ENCODE measurements around the gene KATNB1.

DNA sequence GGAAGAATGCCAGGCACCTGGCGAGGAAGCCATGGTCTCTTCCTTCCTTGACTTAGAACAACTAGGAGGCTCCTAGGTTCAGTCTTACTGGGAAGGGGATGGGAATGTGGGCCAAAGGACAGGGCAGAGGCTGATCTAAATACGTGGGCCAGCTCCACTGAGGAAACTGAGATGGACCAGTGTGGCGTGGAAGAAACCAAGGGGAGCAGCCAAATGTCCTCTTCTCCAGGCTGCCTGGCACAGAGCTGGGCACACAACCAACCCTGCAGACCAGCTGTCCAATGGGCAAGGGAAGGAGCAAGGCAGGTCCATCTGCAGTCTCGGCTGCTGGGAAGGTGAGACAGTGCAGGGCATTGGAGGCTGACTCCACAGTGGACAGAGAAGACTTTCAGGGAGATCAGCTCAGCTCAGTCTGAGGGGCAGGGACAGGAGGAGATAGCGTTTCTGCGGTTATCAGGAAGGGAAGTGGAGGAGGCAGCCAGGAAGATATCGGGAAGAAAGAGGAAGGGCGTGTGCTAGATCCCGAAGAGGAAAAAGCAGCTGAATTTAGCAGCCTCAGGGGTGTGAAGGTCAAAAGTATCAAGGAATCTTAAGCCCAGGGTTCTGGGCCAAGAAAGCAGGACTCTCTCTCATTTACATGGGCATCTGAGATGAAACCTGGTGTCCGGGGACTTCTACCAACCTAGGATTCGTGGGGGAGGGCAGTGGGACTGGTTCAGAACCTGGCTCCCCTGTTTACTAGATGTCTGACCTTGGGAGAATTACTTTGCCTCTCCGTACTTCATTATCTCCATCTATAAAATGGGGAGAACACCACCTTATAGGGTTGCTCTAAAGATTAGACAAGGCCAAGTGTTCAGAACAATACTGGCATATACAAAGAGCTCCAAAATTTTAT is 64.9 kb downstream of the KATNB1 start:
- TF ChIP-seq POLR2A (IDR thresholded peaks at IDR 0.05) (no peak), CTCF (IDR thresholded peaks at IDR 0.05) (no peak)

Data from breast epithelium (tissue), 3 donors.